PC-9 (cell line): ENCODE data around the gene IKZF3. TPM values are rescaled to one million over a fixed set of nuclear protein-coding genes. Genes with fewer than 3 reads are reported as not detected.
A peak's percentile ranks its signal among the peaks of the same experiment; 100 is the strongest.

ENCODE experiments used
- BruUV-seq: library from RNA; stranded (reverse); fragments of 400-500 nt; replicated peaks from 2 replicates; lab custom pipeline; 2021; lab: Mats Ljungman, UMichigan
- CTCF ChIA-PET: fragments of 300-600 bp; sonication (Branson Sonifier 250); formaldehyde crosslinking; loops from one replicate; lab custom pipeline; 2022; ENCODE audit warnings: antibody characterized with exemption; lab: Charles Lee
- POLR2A ChIA-PET: fragments of 300-600 bp; sonication (Branson Sonifier 250); formaldehyde crosslinking; loops from one replicate; lab custom pipeline; 2022; ENCODE audit warnings: antibody characterized with exemption; ENCODE audit not compliant: unreplicated experiment; lab: Charles Lee
- DNase-seq, 2 experiments: peaks; one replicate each; pipeline versions ENCODE4 v3.0.0 to v3.0.0-alpha.2; 2015 to 2022; ENCODE audit warnings: mixed read lengths in 1 of 2
- H2AFZ ChIP-seq: fragments of 200-600 bp; sonication (generic); 2 replicates; pipeline ENCODE4 v1.8.1; 2017; ENCODE audit warnings: antibody characterized with exemption
- H3F3A ChIP-seq: fragments of 200-600 bp; sonication (generic); 2 replicates; pipeline ENCODE4 v1.8.1; 2017; ENCODE audit warnings: antibody characterized with exemption, mild to moderate bottlenecking, low read depth; ENCODE audit not compliant: insufficient read depth
- H3K27ac ChIP-seq: fragments of 200-600 bp; sonication (generic); 2 replicates; pipeline ENCODE4 v1.6.1; 2016; ENCODE audit warnings: mixed run types
- H3K27me3 ChIP-seq: fragments of 200-600 bp; sonication (generic); 2 replicates; pipeline ENCODE4 v1.6.1; 2016; ENCODE audit warnings: low read depth, mixed run types; ENCODE audit not compliant: insufficient read depth
- H3K36me3 ChIP-seq: fragments of 200-600 bp; sonication (generic); 2 replicates; pipeline ENCODE4 v1.6.1; 2016; ENCODE audit warnings: low read depth, mixed run types
- H3K4me1 ChIP-seq: fragments of 200-600 bp; sonication (generic); replicated peaks from 2 replicates; pipeline ENCODE4 v1.6.1; 2016; ENCODE audit warnings: mixed run types; ENCODE audit not compliant: insufficient read depth
- H3K4me2 ChIP-seq: fragments of 200-600 bp; sonication (generic); 2 replicates; pipeline ENCODE4 v1.6.1; 2017; ENCODE audit warnings: mixed run types
- H3K4me3 ChIP-seq: fragments of 200-600 bp; sonication (generic); 2 replicates; pipeline ENCODE4 v1.6.1; 2016; ENCODE audit warnings: mixed run types
- H3K79me2 ChIP-seq: fragments of 200-600 bp; sonication (generic); 2 replicates; pipeline ENCODE4 v1.6.1; 2017; ENCODE audit warnings: low read depth, mixed run types
- H3K9me2 ChIP-seq: fragments of 200-600 bp; sonication (generic); 2 replicates; pipeline ENCODE4 v1.8.1; 2017; ENCODE audit warnings: mild to moderate bottlenecking; ENCODE audit not compliant: insufficient read depth
- H3K9me3 ChIP-seq: fragments of 200-600 bp; sonication (generic); 2 replicates; pipeline ENCODE4 v1.8.1; 2016; ENCODE audit warnings: low read depth; ENCODE audit not compliant: insufficient read depth
- H4K20me1 ChIP-seq: fragments of 200-600 bp; sonication (generic); 2 replicates; pipeline ENCODE4 v1.8.1; 2017; ENCODE audit not compliant: insufficient read depth
- EZH2 ChIP-seq: fragments of 200-600 bp; sonication (generic); IDR thresholded peaks from 2 replicates; pipeline ENCODE4 v1.8.0; 2017; ENCODE audit warnings: antibody characterized with exemption, low read depth
- intact Hi-C: fragments of 100-400 bp; cut with micrococcal nuclease; formaldehyde crosslinking; loops from one replicate; pipeline ENCODE4 v1.10.0; 2022; ENCODE audit not compliant: unreplicated experiment
- total RNA-seq: library from RNA; stranded (reverse); gene quantifications from 2 replicates; pipeline ENCODE4 v1.2.3, GENCODE V29; 2021
- TF ChIP-seq, protein P1 (sequence below): fragments of 200-600 bp; sonication (generic); conservative IDR thresholded peaks from 2 replicates; pipeline ENCODE4 v1.6.1; 2017; ENCODE audit warnings: mixed run types, antibody characterized with exemption, mild to moderate bottlenecking, moderate library complexity

Gene IKZF3
- total RNA-seq, 1 experiment from 2014 or later = 0.04 TPM

DNA sequence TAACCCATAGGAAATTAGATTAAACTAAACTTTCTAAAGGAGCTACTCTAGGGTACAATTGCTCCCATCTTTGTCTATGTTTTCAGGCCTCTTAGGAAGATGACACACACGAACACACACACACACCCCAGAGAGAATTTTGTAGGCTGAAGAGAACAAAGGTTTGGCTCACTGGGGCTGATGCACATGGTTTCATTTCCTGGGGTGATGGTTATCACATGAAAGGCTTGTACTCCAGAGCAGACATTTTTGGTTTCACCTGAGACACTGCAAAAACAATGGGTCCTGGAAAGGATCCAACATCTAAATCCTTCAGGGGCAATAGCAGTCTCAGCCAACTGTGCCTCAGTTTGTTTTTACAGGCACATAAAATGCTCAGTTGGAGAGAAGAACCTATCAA lies 63.6 kb downstream of the IKZF3 start:
- H3K79me2 ChIP-seq = no peaks in the 10 kb centered on the region
- H3K4me3 ChIP-seq = no peak overlapping the region
- H4K20me1 ChIP-seq = no peaks in the 10 kb centered on the region
- H3F3A ChIP-seq = 0 out of 2 replicates have a peak, but pooled peaks cover 3% of the 10 kb centered on the region
- ChIA-PET POLR2A (no interaction called here), CTCF (no interaction called here)
- intact Hi-C loops = no loop called here
- no peaks in the 10 kb centered on the region; the same call in 1 of the 2 replicates for H3K4me1 ChIP-seq
- peak overlapping the region; percentile 29; the same call in 1 of the 2 replicates for H3K4me2 ChIP-seq
- no peaks in the 10 kb centered on the region for H3K27me3 ChIP-seq
- no peaks in the 10 kb centered on the region for H3K36me3 ChIP-seq
- no peaks in the 10 kb centered on the region for H3K9me2 ChIP-seq
- BruUV-seq = no TSS peak
- no peak for DNase-seq
- H3K9me3 ChIP-seq = no peaks in the 10 kb centered on the region
- no peak for TF ChIP-seq EZH2
- TF ChIP-seq, protein P1, sequence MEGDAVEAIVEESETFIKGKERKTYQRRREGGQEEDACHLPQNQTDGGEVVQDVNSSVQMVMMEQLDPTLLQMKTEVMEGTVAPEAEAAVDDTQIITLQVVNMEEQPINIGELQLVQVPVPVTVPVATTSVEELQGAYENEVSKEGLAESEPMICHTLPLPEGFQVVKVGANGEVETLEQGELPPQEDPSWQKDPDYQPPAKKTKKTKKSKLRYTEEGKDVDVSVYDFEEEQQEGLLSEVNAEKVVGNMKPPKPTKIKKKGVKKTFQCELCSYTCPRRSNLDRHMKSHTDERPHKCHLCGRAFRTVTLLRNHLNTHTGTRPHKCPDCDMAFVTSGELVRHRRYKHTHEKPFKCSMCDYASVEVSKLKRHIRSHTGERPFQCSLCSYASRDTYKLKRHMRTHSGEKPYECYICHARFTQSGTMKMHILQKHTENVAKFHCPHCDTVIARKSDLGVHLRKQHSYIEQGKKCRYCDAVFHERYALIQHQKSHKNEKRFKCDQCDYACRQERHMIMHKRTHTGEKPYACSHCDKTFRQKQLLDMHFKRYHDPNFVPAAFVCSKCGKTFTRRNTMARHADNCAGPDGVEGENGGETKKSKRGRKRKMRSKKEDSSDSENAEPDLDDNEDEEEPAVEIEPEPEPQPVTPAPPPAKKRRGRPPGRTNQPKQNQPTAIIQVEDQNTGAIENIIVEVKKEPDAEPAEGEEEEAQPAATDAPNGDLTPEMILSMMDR = no peak
- no peak overlapping the region for H3K27ac ChIP-seq
- H2AFZ ChIP-seq = peak overlapping the region; percentile 34; the same call in 1 of the 2 replicates

DNA sequence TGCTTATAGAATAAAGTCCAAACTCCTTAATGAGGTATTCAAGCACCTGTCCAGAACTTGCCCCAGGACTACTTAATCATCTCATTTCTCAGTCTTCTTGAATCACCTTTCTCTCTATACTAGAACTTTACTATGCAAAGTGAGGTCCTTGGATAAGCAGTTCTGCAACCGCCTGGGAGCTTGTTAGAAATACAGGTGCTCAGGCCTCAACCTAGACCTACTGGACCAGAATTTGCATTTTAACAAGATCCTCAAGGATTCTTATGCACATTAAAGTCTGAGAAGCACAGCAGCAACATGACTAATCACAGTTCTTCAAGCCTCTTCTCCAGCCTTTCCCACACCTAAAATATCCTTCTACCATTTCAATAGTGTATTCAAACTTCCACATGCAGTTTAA lies 64.7 kb downstream of the IKZF3 start:
- Histone ChIP-seq H3K4me1 (peaks cover 1% of the 10 kb centered on the region; the same call in 1 of the 2 replicates), H4K20me1 (no peaks in the 10 kb centered on the region), H2AFZ (no peak overlapping the region), H3K9me3 (no peaks in the 10 kb centered on the region), H3K79me2 (no peaks in the 10 kb centered on the region), H3K27ac (no peak overlapping the region), H3K27me3 (no peaks in the 10 kb centered on the region), H3K36me3 (no peaks in the 10 kb centered on the region), H3K4me2 (no peak overlapping the region), H3F3A (0 out of 2 replicates have a peak, but pooled peaks cover 3% of the 10 kb centered on the region), H3K4me3 (no peak overlapping the region), H3K9me2 (no peaks in the 10 kb centered on the region)
- no peak for DNase-seq
- ChIA-PET POLR2A (no interaction called here), CTCF (no interaction called here)
- no peak for TF ChIP-seq EZH2
- TF ChIP-seq, protein P1 = no peak
- BruUV-seq = no TSS peak
- intact Hi-C loops = no loop called here

DNA sequence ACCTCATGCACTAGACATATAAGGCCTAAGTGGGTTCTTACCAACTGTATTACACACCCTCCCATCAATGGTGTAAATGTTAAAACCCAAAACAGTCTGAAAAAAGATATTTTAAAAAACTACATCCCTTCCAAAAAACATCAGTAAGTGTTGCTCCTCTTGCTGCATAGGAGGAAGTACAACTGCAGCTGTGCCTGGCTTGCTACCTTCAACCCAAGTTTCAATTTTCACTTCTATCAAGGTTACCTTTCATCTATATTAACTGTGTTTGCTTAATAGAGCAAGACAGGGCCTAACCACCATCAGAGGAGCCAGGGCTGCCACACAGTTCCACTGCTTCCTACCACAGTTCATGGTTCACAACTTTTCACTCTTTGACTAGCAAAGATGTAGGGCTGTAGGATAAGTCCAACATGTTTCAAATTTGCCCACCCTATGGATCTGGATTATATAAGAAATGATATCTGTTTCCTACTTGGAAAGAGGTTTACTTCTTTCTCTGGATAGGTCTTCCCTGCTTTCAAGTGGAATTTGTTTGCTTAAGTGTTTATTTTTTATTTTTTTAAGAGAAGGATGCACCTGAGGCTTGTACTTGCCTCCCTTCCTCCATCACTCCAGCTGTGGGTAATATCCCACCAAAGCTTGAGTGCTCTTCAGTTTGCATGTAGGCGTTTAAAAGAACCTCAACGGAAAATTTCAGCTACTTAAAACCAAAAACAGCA lies 69.7 kb downstream of the IKZF3 start:
- H3K36me3 ChIP-seq = no peaks in the 10 kb centered on the region
- 0 out of 2 replicates have a peak, but pooled peaks cover 5% of the 10 kb centered on the region for H3K4me1 ChIP-seq
- H3K9me3 ChIP-seq = no peaks in the 10 kb centered on the region
- no peaks in the 10 kb centered on the region for H3K27me3 ChIP-seq
- CTCF ChIA-PET = no interaction called here
- H3K27ac ChIP-seq = no peak overlapping the region
- H4K20me1 ChIP-seq = no peaks in the 10 kb centered on the region
- H2AFZ ChIP-seq = no peak overlapping the region
- H3K4me3 ChIP-seq = no peak overlapping the region
- no peak overlapping the region for H3K4me2 ChIP-seq
- POLR2A ChIA-PET = no interaction called here
- no TSS peak for BruUV-seq
- no peaks in the 10 kb centered on the region for H3F3A ChIP-seq
- intact Hi-C loops = no loop called here
- TF ChIP-seq, protein P1 = no peak
- no peak for TF ChIP-seq EZH2
- no peaks in the 10 kb centered on the region for H3K79me2 ChIP-seq
- no peak for DNase-seq
- H3K9me2 ChIP-seq = no peaks in the 10 kb centered on the region
